H9 (cell line): Measurements from ENCODE around the gene NT5DC4. TPM values are rescaled to one million over a fixed set of nuclear protein-coding genes. Genes with fewer than 3 reads are reported as not detected.

Source experiments
- DNase-seq: peaks from one replicate; pipeline ENCODE4 v3.0.0-alpha.2; 2017
- H2AFZ ChIP-seq: one replicate; pipeline ENCODE4 v1.6.1; 2013; ENCODE audit warnings: mild to moderate bottlenecking, low read length, control low read depth, moderate library complexity
- H2AK5ac ChIP-seq: 2 replicates; pipeline ENCODE4 v1.6.1; 2013; ENCODE audit warnings: low read length, control low read depth, mixed read lengths; ENCODE audit not compliant: insufficient read length
- H2BK120ac ChIP-seq: one replicate; pipeline ENCODE4 v1.6.1; 2013; ENCODE audit warnings: low read depth, mild to moderate bottlenecking, low read length, control low read depth, inconsistent platforms; ENCODE audit not compliant: poor library complexity, severe bottlenecking
- H2BK12ac ChIP-seq: 2 replicates; pipeline ENCODE4 v1.6.1; 2013; ENCODE audit warnings: low read length, control low read depth, mixed read lengths, low read depth; ENCODE audit not compliant: insufficient read length
- H2BK15ac ChIP-seq: 2 replicates; pipeline ENCODE4 v1.6.1; 2013; ENCODE audit warnings: low read depth, low read length, control low read depth
- H2BK20ac ChIP-seq: one replicate; pipeline ENCODE4 v1.6.1; 2013; ENCODE audit warnings: low read depth, mild to moderate bottlenecking, low read length, control low read depth, inconsistent platforms; ENCODE audit not compliant: poor library complexity, severe bottlenecking
- H2BK5ac ChIP-seq: 2 replicates; pipeline ENCODE4 v1.6.1; 2013; ENCODE audit warnings: low read length, control low read depth, mixed read lengths; ENCODE audit not compliant: insufficient read length
- H3K14ac ChIP-seq: 2 replicates; pipeline ENCODE4 v1.6.1; 2013; ENCODE audit warnings: low read length, control low read depth; ENCODE audit not compliant: insufficient read depth
- H3K18ac ChIP-seq: 2 replicates; pipeline ENCODE4 v1.6.1; 2013; ENCODE audit warnings: low read depth, mild to moderate bottlenecking, mixed read lengths, low read length, control low read depth; ENCODE audit not compliant: insufficient read length
- H3K23ac ChIP-seq: 2 replicates; pipeline ENCODE4 v1.6.1; 2013; ENCODE audit warnings: low read length, control low read depth, mixed read lengths, low read depth; ENCODE audit not compliant: insufficient read length
- H3K23me2 ChIP-seq: 2 replicates; pipeline ENCODE4 v1.6.1; 2013; ENCODE audit warnings: low read depth, mild to moderate bottlenecking, mixed read lengths, low read length, control low read depth; ENCODE audit not compliant: insufficient read length, poor library complexity, severe bottlenecking
- H3K27ac ChIP-seq: 2 replicates; pipeline ENCODE4 v1.5.1; 2013; ENCODE audit warnings: low read length, control low read depth, mixed read lengths, low read depth; ENCODE audit not compliant: insufficient read length
- H3K27me3 ChIP-seq: 2 replicates; pipeline ENCODE4 v1.6.1; 2013; ENCODE audit warnings: low read length, control low read depth, inconsistent platforms; ENCODE audit not compliant: insufficient read depth
- H3K4ac ChIP-seq: 2 replicates; pipeline ENCODE4 v1.6.1; 2013; ENCODE audit warnings: low read depth, mild to moderate bottlenecking, control low read depth, inconsistent platforms, low read length, moderate library complexity
- H3K4me1 ChIP-seq: 2 replicates; pipeline ENCODE4 v1.6.1; 2013; ENCODE audit warnings: low read length, control low read depth, inconsistent platforms; ENCODE audit not compliant: insufficient read depth
- H3K4me2 ChIP-seq: 2 replicates; pipeline ENCODE4 v1.6.1; 2013; ENCODE audit warnings: low read length, control low read depth, mixed read lengths; ENCODE audit not compliant: insufficient read length, insufficient read depth
- H3K56ac ChIP-seq: 2 replicates; pipeline ENCODE4 v1.6.1; 2013; ENCODE audit warnings: low read depth, mild to moderate bottlenecking, mixed read lengths, low read length, control low read depth; ENCODE audit not compliant: insufficient read length
- H3K79me1 ChIP-seq: 2 replicates; pipeline ENCODE4 v1.6.1; 2013; ENCODE audit warnings: low read depth, mild to moderate bottlenecking, moderate library complexity, low read length, control low read depth, inconsistent platforms; ENCODE audit not compliant: insufficient read depth, poor library complexity, severe bottlenecking
- H3K79me2 ChIP-seq: 2 replicates; pipeline ENCODE4 v1.6.1; 2013; ENCODE audit warnings: low read length, control low read depth, inconsistent platforms; ENCODE audit not compliant: insufficient read depth
- H3K9ac ChIP-seq: 2 replicates; pipeline ENCODE4 v1.6.1; 2013; ENCODE audit warnings: low read length, control low read depth, mixed read lengths; ENCODE audit not compliant: insufficient read length; ENCODE audit errors: extremely low read depth
- H3K9me3 ChIP-seq: one replicate; pipeline ENCODE4 v1.6.1; 2013; ENCODE audit warnings: low read depth, low read length, inconsistent platforms; ENCODE audit not compliant: control insufficient read depth
- H3T11ph ChIP-seq: one replicate; pipeline ENCODE4 v1.6.1; 2013; ENCODE audit warnings: mild to moderate bottlenecking, low read length, control low read depth, inconsistent platforms
- H4K20me1 ChIP-seq: one replicate; pipeline ENCODE4 v1.6.1; 2013; ENCODE audit not compliant: control insufficient read depth, insufficient read length, insufficient read depth
- H4K5ac ChIP-seq: 2 replicates; pipeline ENCODE4 v1.6.1; 2013; ENCODE audit warnings: low read depth, mild to moderate bottlenecking, mixed read lengths, low read length, control low read depth; ENCODE audit not compliant: insufficient read length
- H4K8ac ChIP-seq: replicated peaks from 2 replicates; pipeline ENCODE4 v1.6.1; 2013; ENCODE audit warnings: low read length, control low read depth, mixed read lengths, low read depth; ENCODE audit not compliant: insufficient read length
- H4K91ac ChIP-seq: 2 replicates; pipeline ENCODE4 v1.6.1; 2013; ENCODE audit warnings: low read depth, mild to moderate bottlenecking, moderate library complexity, mixed read lengths, low read length, control low read depth; ENCODE audit not compliant: insufficient read length
- H3K27ac Mint-ChIP-seq, 3 experiments: 2 replicates in 2 of 3; 3 replicates in 1 of 3; pipeline ENCODE4 v1.8.0; 2020 to 2021; ENCODE audit warnings: mixed read lengths in 3 of 3, mild to moderate bottlenecking in 1 of 3, moderate library complexity in 1 of 3
- H3K27me3 Mint-ChIP-seq: 2 replicates; pipeline ENCODE4 v1.8.0; 2021; ENCODE audit warnings: low read depth, mild to moderate bottlenecking, moderate library complexity, mixed read lengths
- H3K36me3 Mint-ChIP-seq, 3 experiments: 2 replicates in 2 of 3; 3 replicates in 1 of 3; pipeline ENCODE4 v1.8.0; 2020 to 2021; ENCODE audit warnings: low read depth in 3 of 3, mixed read lengths in 3 of 3; ENCODE audit not compliant: insufficient read depth in 1 of 3
- H3K4me1 Mint-ChIP-seq, 2 experiments: 2 replicates each; pipeline ENCODE4 v1.8.0; 2020; ENCODE audit warnings: mixed read lengths in 2 of 2
- H3K4me3 Mint-ChIP-seq, 2 experiments: 2 replicates in 1 of 2; 3 replicates in 1 of 2; pipeline ENCODE4 v1.8.0; 2020 to 2021; ENCODE audit warnings: mild to moderate bottlenecking in 2 of 2, mixed read lengths in 2 of 2, moderate library complexity in 1 of 2
- H3K9me3 Mint-ChIP-seq, 2 experiments: 2 replicates in 1 of 2; 3 replicates in 1 of 2; pipeline ENCODE4 v1.8.0; 2020; ENCODE audit warnings: mild to moderate bottlenecking in 2 of 2, mixed read lengths in 2 of 2, moderate library complexity in 1 of 2
- CTCF ChIP-seq: fragments of 200-600 bp; sonication (generic); conservative IDR thresholded peaks from 3 replicates; pipeline ENCODE4 v1.8.0; 2021; ENCODE audit warnings: antibody characterized with exemption, mild to moderate bottlenecking
- WGBS: extraction: QIAGEN DNeasy Blood & Tissue Kit; methylation state at CpG from one replicate; pipeline ENCODE4 v1.1.7; 2013; ENCODE audit warnings: missing lambda C conversion rate, low lambda C conversion rate, mixed read lengths; ENCODE audit not compliant: insufficient read length; ENCODE audit errors: extremely low coverage; 5-methylcytosine and 5-hydroxymethylcytosine counted together
- total RNA-seq: library from RNA; stranded (reverse); gene quantifications from 2 replicates; pipeline ENCODE4 v1.2.1, GENCODE V29; 2021

NT5DC4 gene
- total RNA-seq, 1 experiment from 2014 or later = not detected

- Histone ChIP-seq H4K91ac (no peak overlapping the region), H2BK20ac (no peak overlapping the region), H2BK15ac (no peak overlapping the region), H4K20me1 (no peaks in the 10 kb centered on the region), H3K23ac (no peak overlapping the region), H4K8ac (no peak overlapping the region), H3K4me2 (no peak overlapping the region), H3K23me2 (peaks cover 4% of the 10 kb centered on the region), H3K79me1 (no peaks in the 10 kb centered on the region), H2AFZ (no peak overlapping the region), H3K4ac (no peak overlapping the region), H3K4me1 (no peaks in the 10 kb centered on the region), H3K9ac (no peak overlapping the region), H3K18ac (no peak overlapping the region), H2BK120ac (no peak overlapping the region), H3K27ac (no peak overlapping the region), H3K56ac (no peak overlapping the region), H2BK5ac (no peak overlapping the region), H4K5ac (no peak overlapping the region), H3K14ac (no peak overlapping the region), H2AK5ac (no peak overlapping the region), H3K79me2 (no peaks in the 10 kb centered on the region), H2BK12ac (no peak overlapping the region), H3K9me3 (no peaks in the 10 kb centered on the region), H3T11ph (no peak overlapping the region), H3K27me3 (no peaks in the 10 kb centered on the region)
- no peak overlapping the region for H3K4me3 Mint-ChIP-seq
- WGBS = no CpG with 5 or more reads among the region's 1 CpG
- H3K9me3 Mint-ChIP-seq = no peaks in the 10 kb centered on the region
- H3K27me3 Mint-ChIP-seq = no peaks in the 10 kb centered on the region
- H3K27ac Mint-ChIP-seq = no peak overlapping the region
- H3K4me1 Mint-ChIP-seq = peaks cover 7 to 10% of the 10 kb centered on the region in 2 experiments
- peak; percentile 17; the same call in 1 of the 3 replicates for TF ChIP-seq CTCF
- DNase-seq = no peak
- no peaks in the 10 kb centered on the region for H3K36me3 Mint-ChIP-seq
Measured at GRCh38 chr2:112768432-112768831, 47.6 kb downstream of the NT5DC4 start.
